HCT116 (cell line): ENCODE results near the gene DMD. TPM values are rescaled to one million over a fixed set of nuclear protein-coding genes. Genes with fewer than 3 reads are reported as not detected.

ENCODE experiments used
- ATAC-seq: fragments of 200-7000 bp; cut with Tn5 transposase; 2 replicates; pipeline ENCODE4 v1.9.1; 2020; ENCODE audit warnings: mild to moderate bottlenecking, moderate library complexity
- BruUV-seq: library from RNA; stranded (reverse); fragments of 400-500 nt; replicated peaks from 2 replicates; lab custom pipeline; 2021; lab: Mats Ljungman, UMichigan
- CTCF ChIA-PET: fragments of 300-600 bp; sonication (Branson Sonifier 250); formaldehyde crosslinking; loops from one replicate; lab custom pipeline; 2021; ENCODE audit warnings: antibody characterized with exemption; lab: Charles Lee
- POLR2A ChIA-PET: fragments of 300-600, 350-600 bp; sonication (Branson Sonifier 250); formaldehyde crosslinking; loops from one replicate; lab custom pipeline; 2021; ENCODE audit warnings: antibody characterized with exemption; lab: Charles Lee
- RAD21 ChIA-PET, 2 experiments: fragments of 300-600 bp; sonication (Branson Sonifier 250); formaldehyde crosslinking; loops; one replicate each; lab custom pipeline; 2023; ENCODE audit warnings: low total read pairs in 2 of 2; ENCODE audit not compliant: uncharacterized antibody in 2 of 2, unreplicated experiment in 2 of 2, low non-redundant PET in 1 of 2; lab: Charles Lee
- DNase-seq: peaks from one replicate; pipeline ENCODE4 v3.0.0-alpha.2; 2010; ENCODE audit warnings: low read depth, low spot score
- H2AFZ ChIP-seq: fragments of 200-600 bp; shearing (Covaris generic), sonication (generic); 2 replicates; pipeline ENCODE4 v1.6.1; 2017; ENCODE audit warnings: low read depth, mixed run types, mixed read lengths, antibody characterized with exemption, low read length; ENCODE audit not compliant: poor library complexity, severe bottlenecking
- H3K27ac ChIP-seq: 2 replicates; pipeline ENCODE4 v1.5.1; 2012; ENCODE audit warnings: low read depth, low read length
- H3K27me3 ChIP-seq: fragments of 200-600 bp; sonication (generic); 2 replicates; pipeline ENCODE4 v1.6.1; 2016; ENCODE audit warnings: mixed run types, low read length, mixed read lengths; ENCODE audit not compliant: insufficient read depth
- H3K36me3 ChIP-seq, 2 experiments: fragments of 200-500 bp in 1 of 2; fragments of 200-600 bp in 1 of 2; sonication (Bioruptor generic) in 1 of 2; sonication (generic) in 1 of 2; 2 replicates each; pipeline versions ENCODE4 v1.5.1 to v1.6.1; 2014 to 2016; ENCODE audit warnings: low read length in 2 of 2, inconsistent platforms in 1 of 2, mixed read lengths in 1 of 2, mixed run types in 1 of 2; ENCODE audit not compliant: insufficient read depth in 2 of 2, control insufficient read depth in 1 of 2
- H3K4me1 ChIP-seq, 2 experiments: fragments of 200-600 bp in 1 of 2; sonication (generic) in 1 of 2; 2 replicates each; pipeline versions ENCODE4 v1.5.1 to v1.6.1; 2012 to 2017; ENCODE audit warnings: low read length in 2 of 2, inconsistent platforms in 1 of 2, mild to moderate bottlenecking in 1 of 2, mixed read lengths in 1 of 2, mixed run types in 1 of 2, moderate library complexity in 1 of 2; ENCODE audit not compliant: insufficient read depth in 2 of 2, control insufficient read depth in 1 of 2
- H3K4me2 ChIP-seq: fragments of 200-600 bp; sonication (generic); 2 replicates; pipeline ENCODE4 v1.6.1; 2017; ENCODE audit warnings: mixed run types, low read length, mixed read lengths
- H3K4me3 ChIP-seq, 2 experiments: fragments of 200-600 bp in 1 of 2; sonication (generic) in 1 of 2; replicated peaks in 1 of 2; 2 replicates each; pipeline ENCODE4 v1.5.1; 2011 to 2016; ENCODE audit warnings: low read length in 2 of 2, control low read depth in 1 of 2, low read depth in 1 of 2, mild to moderate bottlenecking in 1 of 2, mixed read lengths in 1 of 2, mixed run types in 1 of 2
- H3K79me2 ChIP-seq: fragments of 200-600 bp; sonication (generic); 2 replicates; pipeline ENCODE4 v1.6.1; 2017; ENCODE audit warnings: mild to moderate bottlenecking, mixed run types, low read length, moderate library complexity, mixed read lengths; ENCODE audit not compliant: insufficient read depth
- H3K9ac ChIP-seq: fragments of 200-600 bp; sonication (generic); 2 replicates; pipeline ENCODE4 v1.6.1; 2016; ENCODE audit warnings: low read length, mixed read lengths
- H3K9me2 ChIP-seq: fragments of 200-600 bp; sonication (generic), shearing (Covaris generic); 2 replicates; pipeline ENCODE4 v1.6.1; 2017; ENCODE audit warnings: mixed run types, mild to moderate bottlenecking, moderate library complexity; ENCODE audit not compliant: insufficient read depth
- H3K9me3 ChIP-seq, 2 experiments: fragments of 200-500 bp in 1 of 2; fragments of 200-600 bp in 1 of 2; sonication (Bioruptor generic) in 1 of 2; sonication (generic) in 1 of 2; 2 replicates each; pipeline ENCODE4 v1.6.1; 2014 to 2017; ENCODE audit warnings: low read length in 2 of 2, mixed read lengths in 2 of 2, inconsistent platforms in 1 of 2, low read depth in 1 of 2, mild to moderate bottlenecking in 1 of 2, mixed run types in 1 of 2, moderate library complexity in 1 of 2; ENCODE audit not compliant: control insufficient read depth in 1 of 2, insufficient read depth in 1 of 2
- H4K20me1 ChIP-seq: fragments of 200-600 bp; sonication (generic), shearing (Covaris generic); 2 replicates; pipeline ENCODE4 v1.6.1; 2017; ENCODE audit warnings: mixed run types, mild to moderate bottlenecking, moderate library complexity; ENCODE audit not compliant: insufficient read depth
- ATF3 ChIP-seq: IDR thresholded peaks from 2 replicates; pipeline ENCODE4 v1.6.1; 2012
- CBX3 ChIP-seq: IDR thresholded peaks from 2 replicates; pipeline ENCODE4 v1.6.1; 2012; ENCODE audit warnings: low read depth
- CEBPB ChIP-seq: IDR thresholded peaks from 2 replicates; pipeline ENCODE4 v1.6.1; 2012; ENCODE audit warnings: low read depth
- CTCF ChIP-seq, 3 experiments: fragments of 200-600 bp in 1 of 3; sonication (generic) in 1 of 3; IDR thresholded peaks in 2 of 3; conservative IDR thresholded peaks in 1 of 3; 2 replicates each; pipeline ENCODE4 v1.5.1; 2012 to 2017; ENCODE audit warnings: low read depth in 2 of 3, low read length in 2 of 3, antibody characterized with exemption in 1 of 3, borderline replicate concordance in 1 of 3, control low read depth in 1 of 3, mild to moderate bottlenecking in 1 of 3, mixed read lengths in 1 of 3, mixed run types in 1 of 3, moderate library complexity in 1 of 3; ENCODE audit not compliant: insufficient read depth in 1 of 3
- ELF1 ChIP-seq: IDR thresholded peaks from 2 replicates; pipeline ENCODE4 v1.6.1; 2012; ENCODE audit warnings: low read depth, borderline replicate concordance
- FOSL1 ChIP-seq: IDR thresholded peaks from 2 replicates; pipeline ENCODE4 v1.6.1; 2012; ENCODE audit warnings: low read depth
- MAX ChIP-seq: IDR thresholded peaks from 2 replicates; pipeline ENCODE4 v1.6.1; 2012
- POLR2A ChIP-seq: IDR thresholded peaks from 2 replicates; pipeline ENCODE4 v1.7.0; 2011; ENCODE audit warnings: borderline replicate concordance; ENCODE audit not compliant: insufficient read depth, insufficient read length; ENCODE audit errors: extremely low read depth
- POLR2AphosphoS5 ChIP-seq: IDR thresholded peaks from 2 replicates; pipeline ENCODE4 v1.6.1; 2011; ENCODE audit warnings: mild to moderate bottlenecking, low read depth, low read length, moderate library complexity
- SIN3A ChIP-seq: IDR thresholded peaks from 2 replicates; pipeline ENCODE4 v1.6.1; 2012; ENCODE audit warnings: low read depth
- TCF7L2 ChIP-seq: IDR thresholded peaks from 2 replicates; pipeline ENCODE4 v1.7.0; 2011; ENCODE audit warnings: borderline replicate concordance, inconsistent platforms; ENCODE audit not compliant: insufficient read depth, insufficient read length; ENCODE audit errors: extremely low read depth
- YY1 ChIP-seq: IDR thresholded peaks from 2 replicates; pipeline ENCODE4 v1.6.1; 2011; ENCODE audit warnings: low read length, low read depth, moderate library complexity, mild to moderate bottlenecking; ENCODE audit not compliant: insufficient replicate concordance; ENCODE audit errors: extremely low read depth
- ZNF274 ChIP-seq: fragments of 200-500 bp; sonication (Bioruptor generic); IDR thresholded peaks from 2 replicates; pipeline ENCODE4 v1.6.1; 2014; ENCODE audit warnings: mild to moderate bottlenecking, low read depth, low read length, inconsistent platforms
- intact Hi-C: fragments of 100-400 bp; cut with micrococcal nuclease; formaldehyde crosslinking; loops from 2 replicates; pipeline ENCODE4 v1.10.0; 2022
- total RNA-seq: library from RNA; stranded (reverse); gene quantifications from one replicate; pipeline ENCODE4 v1.2.1, GENCODE V29; 2021; ENCODE audit not compliant: unreplicated experiment

DMD gene
- total RNA-seq, 1 experiment from 2014 or later, result 0.05 TPM

GRCh38 chrX:32480019-32480418 lies 731.3 kb downstream of the DMD start:
- TF ChIP-seq SIN3A (no peak), CEBPB (no peak), POLR2A (no peak), CTCF (IDR thresholded peaks at IDR 0.05 in 2 of 3, conservative IDR thresholded peaks at IDR 0.05 in 1 of 3; ENCODE audit: borderline replicate concordance in 1 of 3, insufficient read depth in 1 of 3, low read depth in 2 of 3, low read length in 2 of 3) (no peak), YY1 (no peak), FOSL1 (no peak), ATF3 (no peak), CBX3 (no peak), ELF1 (no peak), POLR2AphosphoS5 (no peak), MAX (no peak), ZNF274 (no peak), TCF7L2 (no peak)
- no peak overlapping the region for H2AFZ ChIP-seq
- ChIA-PET RAD21 (no interaction called here), POLR2A (no interaction called here), CTCF (no interaction called here)
- H3K9ac ChIP-seq, result no peak overlapping the region
- BruUV-seq, result no TSS peak
- H3K27ac ChIP-seq, result no peak overlapping the region
- no peak overlapping the region for H3K4me3 ChIP-seq
- no peaks in the 10 kb centered on the region for H3K27me3 ChIP-seq
- no peaks in the 10 kb centered on the region for H3K36me3 ChIP-seq
- H3K9me3 ChIP-seq, result no peaks in the 10 kb centered on the region
- no peaks in the 10 kb centered on the region for H4K20me1 ChIP-seq
- intact Hi-C loops, result no loop called here
- H3K79me2 ChIP-seq, result no peaks in the 10 kb centered on the region
- ATAC-seq, result no peak
- no peaks in the 10 kb centered on the region for H3K4me1 ChIP-seq
- no peak overlapping the region for H3K4me2 ChIP-seq
- no peaks in the 10 kb centered on the region for H3K9me2 ChIP-seq
- no peak for DNase-seq
